BLaER1 treated with 17β-estradiol and CSF1 and Interleukin-3, amounts not matched to agents 10 nM and 100 nM (cell line): ENCODE data around the gene FHOD3.
A peak's percentile ranks its signal among the peaks of the same experiment; 100 is the strongest.

Experiments used
- H3K27ac ChIP-seq, 11 experiments: shearing (Covaris generic); formaldehyde crosslinking; 2 replicates each; pipeline ENCODE4 v1.8.1; 2022
- H3K27me3 ChIP-seq, 11 experiments: shearing (Covaris generic); formaldehyde crosslinking; 2 replicates each; pipeline ENCODE4 v1.8.1; 2022
- H3K36me3 ChIP-seq, 11 experiments: shearing (Covaris generic); formaldehyde crosslinking; 2 replicates each; pipeline ENCODE4 v1.8.1; 2022
- H3K4me1 ChIP-seq, 10 experiments: shearing (Covaris generic); formaldehyde crosslinking; 2 replicates each; pipeline ENCODE4 v1.8.1; 2022
- H3K4me2 ChIP-seq, 11 experiments: shearing (Covaris generic); formaldehyde crosslinking; 2 replicates each; pipeline ENCODE4 v1.8.1; 2022
- H3K4me3 ChIP-seq, 10 experiments: shearing (Covaris generic); formaldehyde crosslinking; 2 replicates each; pipeline ENCODE4 v1.8.1; 2022
- H3K9ac ChIP-seq, 11 experiments: shearing (Covaris generic); formaldehyde crosslinking; 2 replicates each; pipeline ENCODE4 v1.8.1; 2022
- H3K9me3 ChIP-seq, 11 experiments: shearing (Covaris generic); formaldehyde crosslinking; replicated peaks in 1 of 11; 2 replicates each; pipeline ENCODE4 v1.8.1; 2022
- H4K20me1 ChIP-seq, 11 experiments: shearing (Covaris generic); formaldehyde crosslinking; 2 replicates each; pipeline ENCODE4 v1.8.1; 2022
- Cebpa-rat ChIP-seq, 11 experiments: shearing (Covaris generic); IDR thresholded peaks; 2 replicates each; pipeline ENCODE4 v1.8.1; 2022

The FHOD3 gene

GRCh38 chr18:36448384-36449290 lies 151.1 kb downstream of the FHOD3 start:
- H3K4me1 ChIP-seq, result peaks cover 0 to 24% (median 15%) of the 10 kb centered on the region in 10 experiments; a peak in 18 of 20 replicates
- no peaks in the 10 kb centered on the region for H3K27me3 ChIP-seq
- H3K4me2 ChIP-seq, result peak overlapping the region; percentile 8 to 85 (median 75); a peak in 19 of 22 replicates
- H3K9ac ChIP-seq, result no peak overlapping the region
- H3K27ac ChIP-seq, result no peak overlapping the region
- no peak for TF ChIP-seq Cebpa-rat (IDR thresholded peaks at IDR 0.05)
- H4K20me1 ChIP-seq, result no peaks in the 10 kb centered on the region; a peak in 1 of 22 replicates
- no peaks in the 10 kb centered on the region for H3K36me3 ChIP-seq
- H3K4me3 ChIP-seq, result no peak overlapping the region
- H3K9me3 ChIP-seq, result no peaks in the 10 kb centered on the region

- no peak overlapping the region for H3K4me3 ChIP-seq
- H4K20me1 ChIP-seq, result no peaks in the 10 kb centered on the region; a peak in 1 of 22 replicates
- H3K27me3 ChIP-seq, result no peaks in the 10 kb centered on the region
- H3K36me3 ChIP-seq, result no peaks in the 10 kb centered on the region
- H3K4me1 ChIP-seq, result peaks cover 0 to 24% (median 15%) of the 10 kb centered on the region in 10 experiments; a peak in 18 of 20 replicates
- H3K9me3 ChIP-seq, result no peaks in the 10 kb centered on the region
- no peak overlapping the region for H3K9ac ChIP-seq
- H3K4me2 ChIP-seq, result peak overlapping the region in 4 of 11 experiments; percentile 68 to 85 (median 78); a peak in 3 of 22 replicates
- no peak for TF ChIP-seq Cebpa-rat (IDR thresholded peaks at IDR 0.05)
- no peak overlapping the region for H3K27ac ChIP-seq
These were observed 151.9 kb downstream of the FHOD3 start for GRCh38 chr18:36449451-36449850.

GRCh38 chr18:36450264-36450663 lies 152.8 kb downstream of the FHOD3 start:
- Histone ChIP-seq H3K36me3 (no peaks in the 10 kb centered on the region), H3K4me2 (no peak overlapping the region), H3K27ac (no peak overlapping the region), H3K27me3 (no peaks in the 10 kb centered on the region), H3K9me3 (no peaks in the 10 kb centered on the region), H3K4me1 (peaks cover 0 to 24% (median 15%) of the 10 kb centered on the region in 10 experiments; a peak in 18 of 20 replicates), H3K4me3 (no peak overlapping the region), H3K9ac (no peak overlapping the region), H4K20me1 (no peaks in the 10 kb centered on the region; a peak in 1 of 22 replicates)
- TF ChIP-seq Cebpa-rat (IDR thresholded peaks at IDR 0.05), result no peak

- H4K20me1 ChIP-seq, result no peaks in the 10 kb centered on the region; a peak in 1 of 22 replicates
- H3K4me1 ChIP-seq, result peaks cover 0 to 24% (median 15%) of the 10 kb centered on the region in 10 experiments; a peak in 18 of 20 replicates
- no peak overlapping the region for H3K27ac ChIP-seq
- no peaks in the 10 kb centered on the region for H3K36me3 ChIP-seq
- TF ChIP-seq Cebpa-rat (IDR thresholded peaks at IDR 0.05), result no peak
- no peaks in the 10 kb centered on the region for H3K9me3 ChIP-seq
- H3K4me3 ChIP-seq, result no peak overlapping the region
- no peak overlapping the region for H3K4me2 ChIP-seq
- H3K9ac ChIP-seq, result no peak overlapping the region
- H3K27me3 ChIP-seq, result no peaks in the 10 kb centered on the region
These were observed 154.1 kb downstream of the FHOD3 start for GRCh38 chr18:36451454-36452251.

- Histone ChIP-seq H3K36me3 (no peaks in the 10 kb centered on the region), H3K4me2 (no peak overlapping the region), H3K27me3 (no peaks in the 10 kb centered on the region), H4K20me1 (no peaks in the 10 kb centered on the region), H3K27ac (no peak overlapping the region), H3K9ac (no peak overlapping the region), H3K4me1 (peaks cover 0 to 24% (median 14%) of the 10 kb centered on the region in 10 experiments; a peak in 17 of 20 replicates), H3K4me3 (no peak overlapping the region), H3K9me3 (no peaks in the 10 kb centered on the region)
- no peak for TF ChIP-seq Cebpa-rat (IDR thresholded peaks at IDR 0.05)
These were observed 156.7 kb downstream of the FHOD3 start for GRCh38 chr18:36454245-36454644.

- H3K36me3 ChIP-seq, result no peaks in the 10 kb centered on the region
- H3K27ac ChIP-seq, result no peak overlapping the region
- peaks cover 0 to 23% (median 14%) of the 10 kb centered on the region in 10 experiments; a peak in 17 of 20 replicates for H3K4me1 ChIP-seq
These were observed 157.4 kb downstream of the FHOD3 start for GRCh38 chr18:36454848-36455458.

GRCh38 chr18:36455931-36456330 lies 158.4 kb downstream of the FHOD3 start:
- Histone ChIP-seq H3K9me3 (no peaks in the 10 kb centered on the region), H3K27me3 (no peaks in the 10 kb centered on the region), H3K9ac (no peak overlapping the region), H3K36me3 (no peaks in the 10 kb centered on the region), H4K20me1 (no peaks in the 10 kb centered on the region), H3K4me2 (no peak overlapping the region), H3K4me1 (peaks cover 0 to 21% (median 14%) of the 10 kb centered on the region in 10 experiments; a peak in 17 of 20 replicates), H3K27ac (no peak overlapping the region), H3K4me3 (no peak overlapping the region)
- no peak for TF ChIP-seq Cebpa-rat (IDR thresholded peaks at IDR 0.05)

More at GRCh38 chr18:36454848-36455458, 157.4 kb downstream of the FHOD3 start:
- Histone ChIP-seq H3K9ac (no peak overlapping the region), H4K20me1 (no peaks in the 10 kb centered on the region), H3K4me2 (no peak overlapping the region), H3K27me3 (no peaks in the 10 kb centered on the region), H3K4me3 (no peak overlapping the region), H3K9me3 (no peaks in the 10 kb centered on the region)
- TF ChIP-seq Cebpa-rat (IDR thresholded peaks at IDR 0.05), result no peak

- H3K27ac ChIP-seq, result no peak overlapping the region
- TF ChIP-seq Cebpa-rat (IDR thresholded peaks at IDR 0.05), result no peak
- H4K20me1 ChIP-seq, result no peaks in the 10 kb centered on the region
- H3K27me3 ChIP-seq, result no peaks in the 10 kb centered on the region
- H3K36me3 ChIP-seq, result no peaks in the 10 kb centered on the region
- H3K4me3 ChIP-seq, result no peak overlapping the region
- H3K9ac ChIP-seq, result no peak overlapping the region
- H3K4me2 ChIP-seq, result no peak overlapping the region
- peaks cover 0 to 21% (median 14%) of the 10 kb centered on the region in 10 experiments; a peak in 17 of 20 replicates for H3K4me1 ChIP-seq
- H3K9me3 ChIP-seq, result no peaks in the 10 kb centered on the region
These were observed 159.1 kb downstream of the FHOD3 start for GRCh38 chr18:36456622-36457021.
